SK-N-SH (cell line): ENCODE measurements around the gene PARD3. TPM values are rescaled to one million over a fixed set of nuclear protein-coding genes. Genes with fewer than 3 reads are reported as not detected.

Experiments
- CTCF ChIA-PET: fragments of 300-600, 350-600 bp; formaldehyde crosslinking; extraction: SDS; loops from one replicate; lab custom pipeline; 2021; lab: Yijun Ruan, JAX
- POLR2A ChIA-PET: fragments of 350-600 bp; sonication (Branson Sonifier 250); formaldehyde crosslinking; extraction: SDS; loops from one replicate; lab custom pipeline; 2020; ENCODE audit warnings: antibody characterized with exemption, inconsistent platforms; lab: Yijun Ruan, JAX
- DNase-seq: peaks from one replicate; pipeline ENCODE4 v3.0.0; 2012
- H2AFZ ChIP-seq: fragments of 200-600 bp; sonication (generic); 2 replicates; pipeline ENCODE4 v1.8.1; 2016; ENCODE audit warnings: antibody characterized with exemption, mild to moderate bottlenecking, low read depth
- H3F3A ChIP-seq: fragments of 200-600 bp; sonication (generic); replicated peaks from 2 replicates; pipeline ENCODE3; 2016; ENCODE audit warnings: antibody characterized with exemption, mild to moderate bottlenecking; ENCODE audit not compliant: insufficient read depth
- H3K27ac ChIP-seq, 2 experiments: fragments of 200-500 bp in 1 of 2; fragments of 200-600 bp in 1 of 2; sonication (Bioruptor generic) in 1 of 2; sonication (generic), shearing (Covaris generic) in 1 of 2; 2 replicates each; pipeline versions ENCODE4 v1.5.1 to v1.6.1; 2014 to 2016; ENCODE audit warnings: low read depth in 2 of 2, inconsistent platforms in 1 of 2, low read length in 1 of 2, mild to moderate bottlenecking in 1 of 2, mixed read lengths in 1 of 2
- H3K27me3 ChIP-seq: fragments of 200-600 bp; sonication (generic), shearing (Covaris generic); 2 replicates; pipeline ENCODE4 v1.6.1; 2016; ENCODE audit warnings: mixed run types; ENCODE audit not compliant: insufficient read depth
- H3K36me3 ChIP-seq, 2 experiments: fragments of 200-500 bp in 1 of 2; fragments of 200-600 bp in 1 of 2; sonication (Bioruptor generic) in 1 of 2; sonication (generic) in 1 of 2; replicated peaks in 1 of 2; 2 replicates each; pipeline versions ENCODE3 to v1.5.1; 2014 to 2016; ENCODE audit warnings: low read length in 1 of 2, mild to moderate bottlenecking in 1 of 2; ENCODE audit not compliant: insufficient read depth in 2 of 2, control insufficient read depth in 1 of 2
- H3K4me1 ChIP-seq, 2 experiments: fragments of 200-500 bp in 1 of 2; fragments of 200-600 bp in 1 of 2; sonication (Bioruptor generic) in 1 of 2; sonication (generic), shearing (Covaris generic) in 1 of 2; 2 replicates each; pipeline versions ENCODE4 v1.5.1 to v1.6.1; 2014 to 2016; ENCODE audit warnings: low read depth in 1 of 2, low read length in 1 of 2, mixed run types in 1 of 2; ENCODE audit not compliant: insufficient read depth in 2 of 2, control insufficient read depth in 1 of 2
- H3K4me2 ChIP-seq: fragments of 200-600 bp; sonication (generic), shearing (Covaris generic); 2 replicates; pipeline ENCODE4 v1.6.1; 2017; ENCODE audit warnings: mixed run types
- H3K4me3 ChIP-seq, 2 experiments: fragments of 200-500 bp in 1 of 2; fragments of 200-600 bp in 1 of 2; sonication (Bioruptor generic) in 1 of 2; sonication (generic), shearing (Covaris generic) in 1 of 2; 2 replicates each; pipeline versions ENCODE4 v1.5.1 to v1.8.1; 2014 to 2016; ENCODE audit warnings: low read depth in 2 of 2, inconsistent platforms in 1 of 2, low read length in 1 of 2, mild to moderate bottlenecking in 1 of 2, mixed read lengths in 1 of 2, moderate library complexity in 1 of 2
- H3K79me2 ChIP-seq: fragments of 200-600 bp; sonication (generic); 2 replicates; pipeline ENCODE4 v1.8.1; 2017; ENCODE audit warnings: mild to moderate bottlenecking; ENCODE audit not compliant: insufficient read depth
- H3K9ac ChIP-seq: fragments of 200-600 bp; sonication (generic); 2 replicates; pipeline ENCODE4 v1.6.1; 2017; ENCODE audit warnings: mixed run types
- H3K9me2 ChIP-seq: fragments of 200-600 bp; sonication (generic); 2 replicates; pipeline ENCODE4 v1.6.1; 2017; ENCODE audit warnings: mixed run types
- H3K9me3 ChIP-seq: fragments of 200-600 bp; sonication (generic); 2 replicates; pipeline ENCODE4 v1.6.1; 2017; ENCODE audit warnings: mixed run types, mild to moderate bottlenecking, moderate library complexity
- H4K20me1 ChIP-seq: fragments of 200-600 bp; sonication (generic); 2 replicates; pipeline ENCODE4 v1.6.1; 2017; ENCODE audit warnings: mild to moderate bottlenecking, mixed run types; ENCODE audit not compliant: insufficient read depth
- CHD2 ChIP-seq: fragments of 150-350 bp; IDR thresholded peaks from 2 replicates; pipeline ENCODE4 v1.6.1; 2018; ENCODE audit warnings: low read length; ENCODE audit not compliant: partially characterized antibody
- EP300 ChIP-seq, 2 experiments: IDR thresholded peaks; 2 replicates each; pipeline versions ENCODE4 v1.4.0 to v1.6.1; 2012; ENCODE audit warnings: borderline replicate concordance in 1 of 2, low read depth in 1 of 2, low read length in 1 of 2
- EZH2phosphoT487 ChIP-seq: fragments of 200-600 bp; sonication (generic); IDR thresholded peaks from 2 replicates; pipeline ENCODE4 v1.6.1; 2017; ENCODE audit warnings: low read depth, mixed run types, mild to moderate bottlenecking, antibody characterized with exemption, moderate library complexity, borderline replicate concordance
- FOXJ3 ChIP-seq: sonication (generic); formaldehyde crosslinking; IDR thresholded peaks from 2 replicates; pipeline ENCODE4 v1.5.1; 2020; ENCODE audit warnings: mild to moderate bottlenecking, missing genetic modification reagents
- GABPA ChIP-seq: IDR thresholded peaks from 2 replicates; pipeline ENCODE4 v1.4.0; 2012; ENCODE audit warnings: low read depth, mild to moderate bottlenecking
- GATA2 ChIP-seq: sonication (generic); formaldehyde crosslinking; IDR thresholded peaks from 2 replicates; pipeline ENCODE4 v1.5.0; 2020; ENCODE audit warnings: mild to moderate bottlenecking, missing genetic modification reagents
- MXI1 ChIP-seq: IDR thresholded peaks from 2 replicates; pipeline ENCODE4 v1.6.1; 2012; ENCODE audit warnings: mild to moderate bottlenecking, low read depth, low read length, improper control_type of control experiment
- NFIC ChIP-seq: IDR thresholded peaks from 2 replicates; pipeline ENCODE4 v1.4.0; 2012; ENCODE audit warnings: borderline replicate concordance
- POLR2AphosphoS5 ChIP-seq: IDR thresholded peaks from 2 replicates; pipeline ENCODE4 v1.6.1; 2012; ENCODE audit warnings: low read depth, low read length
- RAD21 ChIP-seq: IDR thresholded peaks from 2 replicates; pipeline ENCODE4 v1.6.1; 2012; ENCODE audit warnings: mild to moderate bottlenecking, low read length
- RFX5 ChIP-seq: IDR thresholded peaks from 2 replicates; pipeline ENCODE4 v1.6.1; 2012; ENCODE audit warnings: mild to moderate bottlenecking, improper control_type of control experiment, low read length
- SMC3 ChIP-seq: IDR thresholded peaks from 2 replicates; pipeline ENCODE4 v1.6.1; 2012; ENCODE audit warnings: low read depth, low read length, improper control_type of control experiment
- TAF1 ChIP-seq: IDR thresholded peaks from 2 replicates; pipeline ENCODE4 v1.6.1; 2012; ENCODE audit warnings: low read depth, mild to moderate bottlenecking, low read length, moderate library complexity, borderline replicate concordance
- TEAD4 ChIP-seq: IDR thresholded peaks from 2 replicates; pipeline ENCODE4 v1.4.0; 2012; ENCODE audit warnings: mild to moderate bottlenecking, borderline replicate concordance; ENCODE audit not compliant: insufficient read depth
- WGBS: methylation state at CpG from one replicate; pipeline ENCODE4 v1.1.6; 2017; ENCODE audit warnings: low lambda C conversion rate; 5-methylcytosine and 5-hydroxymethylcytosine counted together
- polyA plus RNA-seq, 3 experiments: library from polyadenylated mRNA; depleted of rRNA; stranded (reverse); fragments of >200 nt; gene quantifications; 2 replicates each; pipeline ENCODE4 v1.2.3, GENCODE V29; 2012
- TF ChIP-seq, protein P1 (sequence below): IDR thresholded peaks from 2 replicates; pipeline ENCODE4 v1.4.0; 2012; ENCODE audit warnings: low read depth, borderline replicate concordance
- TF ChIP-seq, protein P2 (sequence below): fragments of 200-600 bp; sonication (generic); IDR thresholded peaks from 2 replicates; pipeline ENCODE4 v1.6.1; 2017; ENCODE audit warnings: antibody characterized with exemption, mild to moderate bottlenecking, moderate library complexity
- TF ChIP-seq, protein P3 (sequence below): IDR thresholded peaks from 2 replicates; pipeline ENCODE4 v1.4.0; 2012; ENCODE audit warnings: low read depth
- TF ChIP-seq, protein P4 (sequence below): fragments of 150-350 bp; IDR thresholded peaks from 2 replicates; pipeline ENCODE4 v1.6.1; 2016; ENCODE audit warnings: mild to moderate bottlenecking, low read depth, low read length
- TF ChIP-seq, protein P5 (sequence below): fragments of 150-350 bp; IDR thresholded peaks from 2 replicates; pipeline ENCODE4 v1.6.1; 2017; ENCODE audit warnings: antibody characterized with exemption, low read length, low read depth, borderline replicate concordance

The PARD3 gene
- polyA plus RNA-seq, 1 of the 3 experiments (the other 2 are of a cell fraction) = 29.4 TPM

DNA sequence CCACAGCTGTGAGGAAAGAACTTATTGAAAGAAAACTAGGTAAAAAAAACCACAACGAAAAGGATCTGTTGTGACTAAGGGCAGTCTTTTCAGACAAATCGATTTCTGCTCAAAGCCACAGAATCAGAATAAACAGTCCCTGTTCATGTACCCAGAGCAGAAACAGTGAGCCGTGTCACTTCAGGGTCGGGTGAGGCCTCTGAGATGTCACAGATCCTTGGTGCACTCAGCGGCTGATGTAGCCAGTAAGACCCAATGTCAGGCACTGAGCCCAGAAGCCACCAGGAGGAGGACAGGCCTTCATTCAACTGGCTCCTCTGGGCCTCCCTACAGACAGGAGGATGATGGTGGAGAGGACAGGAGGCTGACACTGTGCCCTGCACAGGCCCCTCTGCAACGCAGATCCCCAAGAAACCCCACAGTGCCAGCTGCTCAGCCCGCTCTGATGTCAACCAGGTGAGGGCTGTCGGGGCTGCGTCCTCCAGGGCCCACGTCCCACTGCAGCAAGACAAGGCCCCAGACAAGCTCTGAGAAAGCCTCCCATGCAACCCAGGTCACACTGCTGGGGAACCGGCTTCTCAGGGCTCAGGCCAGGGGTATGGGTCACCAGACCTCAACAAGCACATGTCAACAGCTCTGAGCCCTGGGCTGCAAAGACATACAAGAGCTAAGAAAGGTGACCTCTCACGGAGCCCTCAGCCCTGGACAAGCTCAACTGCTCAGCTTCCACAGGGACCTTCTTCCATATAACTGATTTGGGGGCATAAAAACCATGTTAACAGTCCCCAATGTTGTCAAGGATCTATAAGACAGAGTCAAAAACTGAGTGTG, 190.6 kb downstream of the PARD3 start:
- POLR2A ChIA-PET = no interaction called here
- Histone ChIP-seq H3K27me3 (no peaks in the 10 kb centered on the region), H3K4me1 (peaks cover 4 to 8% of the 10 kb centered on the region in 2 experiments; a peak in 2 of 4 replicates), H3K9me2 (no peaks in the 10 kb centered on the region), H3K4me3 (no peak overlapping the region), H3F3A (no peaks in the 10 kb centered on the region), H3K4me2 (no peak overlapping the region), H4K20me1 (no peaks in the 10 kb centered on the region), H3K27ac (no peak overlapping the region), H2AFZ (no peak overlapping the region), H3K36me3 (no peaks in the 10 kb centered on the region), H3K79me2 (peaks cover 10% of the 10 kb centered on the region), H3K9ac (no peak overlapping the region), H3K9me3 (no peaks in the 10 kb centered on the region)
- CTCF ChIA-PET = interaction anchor here (0.6 to 4.5 kb wide), 4 partner anchors 13 to 1431 kb away, joined by 3 to 35 read pairs (median 3); no protein-coding TSS in a partner anchor
- DNase-seq = no peak
- 94% methylated on average over 5 of the region's 12 CpGs for WGBS
- no peak for TF ChIP-seq EZH2phosphoT487
- no peak for TF ChIP-seq NFIC
- no peak for TF ChIP-seq EP300 (IDR thresholded peaks at IDR 0.05; ENCODE audit: borderline replicate concordance in 1 of 2, low read depth in 1 of 2, low read length in 1 of 2)
- no peak for TF ChIP-seq RFX5
- TF ChIP-seq TEAD4 = no peak
- no peak for TF ChIP-seq GATA2 (CRISPR knock-in tag)
- TF ChIP-seq, protein P1, sequence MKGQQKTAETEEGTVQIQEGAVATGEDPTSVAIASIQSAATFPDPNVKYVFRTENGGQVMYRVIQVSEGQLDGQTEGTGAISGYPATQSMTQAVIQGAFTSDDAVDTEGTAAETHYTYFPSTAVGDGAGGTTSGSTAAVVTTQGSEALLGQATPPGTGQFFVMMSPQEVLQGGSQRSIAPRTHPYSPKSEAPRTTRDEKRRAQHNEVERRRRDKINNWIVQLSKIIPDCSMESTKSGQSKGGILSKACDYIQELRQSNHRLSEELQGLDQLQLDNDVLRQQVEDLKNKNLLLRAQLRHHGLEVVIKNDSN = no peak
- TF ChIP-seq, protein P2, sequence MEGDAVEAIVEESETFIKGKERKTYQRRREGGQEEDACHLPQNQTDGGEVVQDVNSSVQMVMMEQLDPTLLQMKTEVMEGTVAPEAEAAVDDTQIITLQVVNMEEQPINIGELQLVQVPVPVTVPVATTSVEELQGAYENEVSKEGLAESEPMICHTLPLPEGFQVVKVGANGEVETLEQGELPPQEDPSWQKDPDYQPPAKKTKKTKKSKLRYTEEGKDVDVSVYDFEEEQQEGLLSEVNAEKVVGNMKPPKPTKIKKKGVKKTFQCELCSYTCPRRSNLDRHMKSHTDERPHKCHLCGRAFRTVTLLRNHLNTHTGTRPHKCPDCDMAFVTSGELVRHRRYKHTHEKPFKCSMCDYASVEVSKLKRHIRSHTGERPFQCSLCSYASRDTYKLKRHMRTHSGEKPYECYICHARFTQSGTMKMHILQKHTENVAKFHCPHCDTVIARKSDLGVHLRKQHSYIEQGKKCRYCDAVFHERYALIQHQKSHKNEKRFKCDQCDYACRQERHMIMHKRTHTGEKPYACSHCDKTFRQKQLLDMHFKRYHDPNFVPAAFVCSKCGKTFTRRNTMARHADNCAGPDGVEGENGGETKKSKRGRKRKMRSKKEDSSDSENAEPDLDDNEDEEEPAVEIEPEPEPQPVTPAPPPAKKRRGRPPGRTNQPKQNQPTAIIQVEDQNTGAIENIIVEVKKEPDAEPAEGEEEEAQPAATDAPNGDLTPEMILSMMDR = no peak
- TF ChIP-seq, protein P3, sequence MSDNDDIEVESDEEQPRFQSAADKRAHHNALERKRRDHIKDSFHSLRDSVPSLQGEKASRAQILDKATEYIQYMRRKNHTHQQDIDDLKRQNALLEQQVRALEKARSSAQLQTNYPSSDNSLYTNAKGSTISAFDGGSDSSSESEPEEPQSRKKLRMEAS = no peak
- TF ChIP-seq POLR2AphosphoS5 = no peak

DNA sequence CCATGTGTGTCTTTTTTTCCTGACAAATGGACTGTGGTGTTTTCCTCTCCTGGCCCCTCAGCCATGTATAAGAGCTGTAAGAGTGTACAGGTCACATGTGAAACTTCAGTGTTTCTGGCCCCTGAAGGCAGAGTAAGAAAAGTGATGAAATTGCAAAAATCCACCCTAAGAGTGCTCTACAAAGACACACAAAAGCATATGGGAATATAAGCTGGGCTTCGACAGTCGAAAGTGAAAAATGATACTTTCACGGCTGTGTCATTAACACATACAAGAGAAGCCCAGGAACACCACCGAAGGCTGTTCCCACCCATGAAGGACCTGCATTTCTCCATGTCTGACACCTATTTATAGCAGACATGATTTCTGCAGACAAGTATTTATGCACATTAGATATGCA, 192.2 kb downstream of the PARD3 start:
- H3K4me2 ChIP-seq = no peak overlapping the region
- ChIA-PET CTCF (interaction anchor here (0.7 to 5.3 kb wide), 2 partner anchors 9 to 15 kb away, joined by 3 to 39 read pairs; no protein-coding TSS in a partner anchor), POLR2A (no interaction called here)
- no peaks in the 10 kb centered on the region for H3K9me2 ChIP-seq
- H3K27ac ChIP-seq = no peak overlapping the region
- no peak overlapping the region for H3K4me3 ChIP-seq
- peaks cover 16% of the 10 kb centered on the region for H3K79me2 ChIP-seq
- no peaks in the 10 kb centered on the region for H3K27me3 ChIP-seq
- WGBS = 96% methylated on average over 4 of the region's 4 CpGs
- H3K36me3 ChIP-seq = no peaks in the 10 kb centered on the region
- H3K9ac ChIP-seq = no peak overlapping the region
- H3F3A ChIP-seq = no peaks in the 10 kb centered on the region
- DNase-seq = no peak
- no peaks in the 10 kb centered on the region for H4K20me1 ChIP-seq
- peaks cover 0 to 4% of the 10 kb centered on the region in 2 experiments; a peak in 2 of 4 replicates for H3K4me1 ChIP-seq
- H3K9me3 ChIP-seq = no peaks in the 10 kb centered on the region
- H2AFZ ChIP-seq = no peak overlapping the region
- TF ChIP-seq CHD2 (no peak), SMC3 (no peak), TAF1 (no peak), MXI1 (no peak), RAD21 (no peak), RFX5 (no peak), FOXJ3 (CRISPR knock-in tag) (no peak), GABPA (no peak)
- TF ChIP-seq, protein P4, sequence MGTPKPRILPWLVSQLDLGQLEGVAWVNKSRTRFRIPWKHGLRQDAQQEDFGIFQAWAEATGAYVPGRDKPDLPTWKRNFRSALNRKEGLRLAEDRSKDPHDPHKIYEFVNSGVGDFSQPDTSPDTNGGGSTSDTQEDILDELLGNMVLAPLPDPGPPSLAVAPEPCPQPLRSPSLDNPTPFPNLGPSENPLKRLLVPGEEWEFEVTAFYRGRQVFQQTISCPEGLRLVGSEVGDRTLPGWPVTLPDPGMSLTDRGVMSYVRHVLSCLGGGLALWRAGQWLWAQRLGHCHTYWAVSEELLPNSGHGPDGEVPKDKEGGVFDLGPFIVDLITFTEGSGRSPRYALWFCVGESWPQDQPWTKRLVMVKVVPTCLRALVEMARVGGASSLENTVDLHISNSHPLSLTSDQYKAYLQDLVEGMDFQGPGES = no peak
- TF ChIP-seq, protein P5, sequence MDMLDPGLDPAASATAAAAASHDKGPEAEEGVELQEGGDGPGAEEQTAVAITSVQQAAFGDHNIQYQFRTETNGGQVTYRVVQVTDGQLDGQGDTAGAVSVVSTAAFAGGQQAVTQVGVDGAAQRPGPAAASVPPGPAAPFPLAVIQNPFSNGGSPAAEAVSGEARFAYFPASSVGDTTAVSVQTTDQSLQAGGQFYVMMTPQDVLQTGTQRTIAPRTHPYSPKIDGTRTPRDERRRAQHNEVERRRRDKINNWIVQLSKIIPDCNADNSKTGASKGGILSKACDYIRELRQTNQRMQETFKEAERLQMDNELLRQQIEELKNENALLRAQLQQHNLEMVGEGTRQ = no peak
- TF ChIP-seq, protein P3 = no peak
